Neuronal stem cell (in vitro differentiated cells): ENCODE data around the gene LGR6.

Experiments
- DNase-seq: peaks from one replicate; pipeline ENCODE4 v3.0.0-alpha.2; 2013; ENCODE audit warnings: low spot score
- H2AFZ ChIP-seq: one replicate; pipeline ENCODE4 v1.6.1; 2013; ENCODE audit warnings: mild to moderate bottlenecking, low read length, inconsistent platforms
- H2AK5ac ChIP-seq: 2 replicates; pipeline ENCODE4 v1.6.1; 2013; ENCODE audit warnings: low read depth, mild to moderate bottlenecking, inconsistent platforms, low read length, moderate library complexity, mixed read lengths
- H2BK120ac ChIP-seq: 2 replicates; pipeline ENCODE4 v1.6.1; 2013; ENCODE audit warnings: low read depth, mild to moderate bottlenecking, inconsistent platforms, low read length, moderate library complexity, mixed read lengths
- H2BK12ac ChIP-seq: one replicate; pipeline ENCODE4 v1.6.1; 2013; ENCODE audit warnings: low read length, inconsistent platforms
- H2BK15ac ChIP-seq: 2 replicates; pipeline ENCODE4 v1.6.1; 2013; ENCODE audit warnings: mild to moderate bottlenecking, low read length, inconsistent platforms, mixed read lengths
- H2BK5ac ChIP-seq: one replicate; pipeline ENCODE4 v1.6.1; 2013; ENCODE audit warnings: inconsistent platforms, mild to moderate bottlenecking, low read length, moderate library complexity
- H3K14ac ChIP-seq: one replicate; pipeline ENCODE4 v1.6.1; 2013; ENCODE audit warnings: low read length, inconsistent platforms
- H3K18ac ChIP-seq: 2 replicates; pipeline ENCODE4 v1.6.1; 2013; ENCODE audit warnings: low read length, inconsistent platforms
- H3K23ac ChIP-seq: 2 replicates; pipeline ENCODE4 v1.6.1; 2013; ENCODE audit warnings: low read depth, mild to moderate bottlenecking, mixed read lengths, low read length, inconsistent platforms; ENCODE audit not compliant: poor library complexity
- H3K27ac ChIP-seq: replicated peaks from 3 replicates; pipeline ENCODE4 v1.5.1; 2013; ENCODE audit warnings: low read length, inconsistent platforms
- H3K27me3 ChIP-seq, 3 experiments: 2 replicates each; pipeline ENCODE4 v1.6.1; 2013; ENCODE audit warnings: low read length in 3 of 3, mild to moderate bottlenecking in 2 of 3, inconsistent platforms in 1 of 3, low read depth in 1 of 3, mixed read lengths in 1 of 3, moderate library complexity in 1 of 3; ENCODE audit not compliant: control insufficient read depth in 3 of 3, insufficient read depth in 3 of 3
- H3K36me3 ChIP-seq, 2 donors: replicated peaks in 1 of 2; 2 replicates each; pipeline ENCODE4 v1.6.1; 2013; ENCODE audit warnings: low read length in 2 of 2; ENCODE audit not compliant: control insufficient read depth in 2 of 2, insufficient read depth in 2 of 2
- H3K4ac ChIP-seq: 2 replicates; pipeline ENCODE4 v1.6.1; 2013; ENCODE audit warnings: inconsistent platforms, mild to moderate bottlenecking, low read length, moderate library complexity
- H3K4me1 ChIP-seq, 2 donors: 1 replicate in 1 of 2; 2 replicates in 1 of 2; pipeline ENCODE4 v1.6.1; 2013; ENCODE audit warnings: low read length in 2 of 2, low read depth in 1 of 2; ENCODE audit not compliant: control insufficient read depth in 2 of 2, insufficient read depth in 1 of 2
- H3K4me2 ChIP-seq: one replicate; pipeline ENCODE4 v1.6.1; 2013; ENCODE audit warnings: mild to moderate bottlenecking, low read length, inconsistent platforms; ENCODE audit not compliant: insufficient read depth, poor library complexity, severe bottlenecking
- H3K4me3 ChIP-seq, 2 donors: 2 replicates each; pipeline ENCODE4 v1.5.1; 2013; ENCODE audit warnings: low read length in 2 of 2, mild to moderate bottlenecking in 2 of 2, inconsistent platforms in 1 of 2, moderate library complexity in 1 of 2
- H3K79me1 ChIP-seq: one replicate; pipeline ENCODE4 v1.6.1; 2013; ENCODE audit warnings: low read depth, mild to moderate bottlenecking, inconsistent platforms, low read length, moderate library complexity
- H3K9ac ChIP-seq: one replicate; pipeline ENCODE4 v1.6.1; 2013; ENCODE audit warnings: mild to moderate bottlenecking, low read depth, low read length, inconsistent platforms; ENCODE audit not compliant: poor library complexity
- H3K9me3 ChIP-seq, 2 donors: replicated peaks in 1 of 2; 2 replicates each; pipeline versions ENCODE3 to v1.6.1; 2013; ENCODE audit warnings: low read length in 2 of 2, mild to moderate bottlenecking in 2 of 2, inconsistent platforms in 1 of 2, low read depth in 1 of 2, mixed read lengths in 1 of 2, moderate library complexity in 1 of 2; ENCODE audit not compliant: control insufficient read depth in 2 of 2, insufficient read depth in 1 of 2
- H4K8ac ChIP-seq: one replicate; pipeline ENCODE4 v1.6.1; 2013; ENCODE audit warnings: low read depth, mild to moderate bottlenecking, inconsistent platforms, low read length, moderate library complexity
- H4K91ac ChIP-seq: one replicate; pipeline ENCODE4 v1.6.1; 2013; ENCODE audit warnings: low read length, low read depth, mild to moderate bottlenecking, inconsistent platforms; ENCODE audit not compliant: poor library complexity
- WGBS, 2 donors: extraction: QIAGEN DNeasy Blood & Tissue Kit; methylation state at CpG; one replicate each; pipeline ENCODE4 v1.1.7; 2013; ENCODE audit warnings: missing lambda C conversion rate in 2 of 2, mixed read lengths in 1 of 2; ENCODE audit not compliant: insufficient read length in 2 of 2, insufficient replicate concordance in 1 of 2; ENCODE audit errors: extremely low coverage in 2 of 2; 5-methylcytosine and 5-hydroxymethylcytosine counted together

LGR6 gene

DNA sequence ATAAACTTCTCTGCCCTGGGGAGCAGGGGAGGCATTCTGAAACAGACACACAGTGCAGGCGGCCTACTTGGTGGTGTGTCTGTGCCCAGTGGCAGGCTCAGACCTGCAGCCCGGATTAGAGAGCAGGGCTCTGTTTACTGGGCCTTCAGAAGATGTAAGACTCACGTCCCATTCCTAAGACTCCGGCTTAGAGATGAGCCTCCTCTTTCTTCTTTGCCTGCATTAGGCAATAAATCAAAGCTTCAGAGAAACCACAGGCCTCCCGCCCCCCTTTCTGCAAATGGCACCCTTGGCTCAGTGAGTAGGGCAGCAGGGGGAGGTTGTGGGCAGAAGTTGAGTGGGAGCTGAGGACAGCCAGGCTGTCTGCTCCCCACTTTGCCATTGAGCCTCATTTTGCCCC is 35.8 kb downstream of the LGR6 start:
- no peak overlapping the region for H2AK5ac ChIP-seq
- H3K18ac ChIP-seq = no peak overlapping the region
- no peak overlapping the region for H4K91ac ChIP-seq
- no peak overlapping the region for H3K4me3 ChIP-seq
- no peak overlapping the region for H3K4me2 ChIP-seq
- no peak overlapping the region for H2BK5ac ChIP-seq
- DNase-seq = no peak
- no peak overlapping the region for H3K27ac ChIP-seq
- no peak overlapping the region for H3K9ac ChIP-seq
- H3K4ac ChIP-seq = no peak overlapping the region
- no peaks in the 10 kb centered on the region for H3K79me1 ChIP-seq
- no peak overlapping the region for H3K14ac ChIP-seq
- peaks cover 0 to 65% (median 0%) of the 10 kb centered on the region in 3 experiments for H3K27me3 ChIP-seq
- H4K8ac ChIP-seq = no peak overlapping the region
- no CpG with 5 or more reads among the region's 5 CpGs for WGBS, 2 donors
- H2BK12ac ChIP-seq = no peak overlapping the region
- no peaks in the 10 kb centered on the region for H3K9me3 ChIP-seq
- H2AFZ ChIP-seq = no peak overlapping the region
- H2BK15ac ChIP-seq = no peak overlapping the region
- H3K23ac ChIP-seq = no peak overlapping the region
- H2BK120ac ChIP-seq = no peak overlapping the region
- no peaks in the 10 kb centered on the region for H3K36me3 ChIP-seq
- H3K4me1 ChIP-seq = no peaks in the 10 kb centered on the region

DNA sequence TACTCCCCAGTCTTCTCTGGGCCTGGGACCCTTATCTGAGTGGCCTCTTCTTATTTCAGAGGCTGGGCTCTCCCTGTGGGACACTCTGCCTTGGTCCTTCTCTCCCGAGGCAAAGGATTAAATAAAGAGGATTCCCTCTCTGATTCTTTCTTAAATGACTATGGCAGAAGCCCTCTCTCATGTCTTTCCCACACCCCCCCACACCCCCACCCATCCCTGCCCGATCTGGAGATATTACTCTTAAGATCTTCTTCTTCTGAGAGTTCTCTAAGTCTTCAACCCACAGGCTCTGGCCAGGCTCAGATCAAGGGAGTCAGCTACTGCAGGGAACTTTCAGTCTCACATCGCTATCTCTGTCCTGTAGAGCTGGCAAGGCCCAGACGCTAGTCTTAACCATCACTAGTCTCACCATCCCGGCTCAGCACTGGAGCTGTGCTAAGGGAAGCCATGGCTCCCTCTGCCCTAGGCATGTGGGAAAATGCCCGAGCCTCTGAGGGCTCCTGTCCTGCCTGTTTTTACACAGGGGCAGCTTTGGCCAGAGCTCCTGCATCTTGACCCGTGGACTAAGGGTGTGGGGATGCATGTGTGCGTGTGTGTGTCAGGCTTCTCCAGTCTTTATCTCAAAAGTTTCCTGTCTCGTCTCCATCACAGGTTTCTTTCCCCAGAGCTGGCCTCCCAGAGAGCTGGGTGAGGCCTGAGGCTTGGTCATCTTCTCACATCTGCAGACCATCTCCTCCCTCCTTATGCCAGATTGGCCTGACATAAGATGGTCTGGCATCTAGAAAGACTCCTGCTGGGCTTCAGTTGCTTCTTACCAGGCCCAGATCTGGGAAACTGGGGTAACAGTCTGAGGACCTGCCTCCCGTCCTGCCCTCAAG is 36.7 kb downstream of the LGR6 start:
- Histone ChIP-seq H2BK120ac (no peak overlapping the region), H3K4me1 (no peaks in the 10 kb centered on the region), H3K79me1 (no peaks in the 10 kb centered on the region), H3K27ac (no peak overlapping the region), H3K23ac (no peak overlapping the region), H3K36me3 (no peaks in the 10 kb centered on the region), H2BK12ac (no peak overlapping the region), H3K4me3 (no peak overlapping the region), H4K91ac (no peak overlapping the region), H2AFZ (no peak overlapping the region), H3K18ac (no peak overlapping the region), H3K4ac (no peak overlapping the region), H3K9ac (no peak overlapping the region), H2BK15ac (no peak overlapping the region), H3K27me3 (peaks cover 0 to 66% (median 0%) of the 10 kb centered on the region in 3 experiments), H4K8ac (no peak overlapping the region), H3K4me2 (no peak overlapping the region), H3K9me3 (no peaks in the 10 kb centered on the region), H2BK5ac (no peak overlapping the region), H2AK5ac (no peak overlapping the region), H3K14ac (no peak overlapping the region)
- no CpG with 5 or more reads among the region's 10 CpGs for WGBS, 2 donors
- no peak for DNase-seq

DNA sequence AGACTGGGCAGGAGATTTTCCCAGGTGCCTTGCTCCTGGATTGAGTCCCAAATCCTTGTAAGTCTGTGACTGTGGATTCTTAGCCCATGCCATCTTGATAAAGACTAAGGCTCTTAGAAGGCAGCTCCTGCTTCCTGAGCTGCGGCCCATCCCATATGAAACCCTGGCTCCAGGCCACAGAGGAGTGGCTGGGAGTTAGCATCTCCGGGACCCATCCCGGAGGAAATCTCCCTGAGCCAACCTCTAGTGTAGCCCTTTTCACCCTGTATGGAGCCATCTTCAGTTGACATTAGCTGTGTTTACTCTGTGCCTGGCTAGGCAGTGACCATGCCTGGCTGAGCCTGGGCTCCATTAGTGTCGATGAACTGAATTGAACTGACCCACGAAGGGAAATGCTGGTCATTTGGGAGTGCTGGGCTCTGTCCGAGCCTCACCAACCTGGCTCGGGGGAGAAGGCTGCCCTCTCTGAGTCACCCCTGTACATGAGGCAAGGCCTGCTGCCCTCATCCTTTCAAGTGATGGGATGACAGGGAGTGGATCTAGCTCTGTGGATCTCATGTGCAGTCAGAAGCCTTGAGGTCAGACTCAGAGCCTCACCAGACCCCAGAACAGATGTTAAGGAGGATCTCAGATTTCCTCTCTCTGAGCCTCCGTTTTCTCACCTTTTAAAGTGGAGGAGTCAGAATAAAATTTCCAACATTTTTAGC is 37.5 kb downstream of the LGR6 start:
- Histone ChIP-seq H3K18ac (no peak overlapping the region), H3K23ac (no peak overlapping the region), H3K9ac (no peak overlapping the region), H2BK15ac (no peak overlapping the region), H3K27ac (no peak overlapping the region), H3K4me3 (no peak overlapping the region), H2AFZ (no peak overlapping the region), H3K79me1 (no peaks in the 10 kb centered on the region), H2BK120ac (no peak overlapping the region), H2BK5ac (no peak overlapping the region), H3K9me3 (no peaks in the 10 kb centered on the region), H4K8ac (no peak overlapping the region), H4K91ac (no peak overlapping the region), H3K36me3 (no peaks in the 10 kb centered on the region), H2BK12ac (no peak overlapping the region), H3K14ac (no peak overlapping the region), H3K27me3 (peaks cover 0 to 63% (median 0%) of the 10 kb centered on the region in 3 experiments), H2AK5ac (no peak overlapping the region), H3K4me1 (peaks cover 0 to 6% of the 10 kb centered on the region in 2 donors), H3K4me2 (no peak overlapping the region), H3K4ac (no peak overlapping the region)
- no CpG with 5 or more reads among the region's 8 CpGs for WGBS, 2 donors
- DNase-seq = no peak

DNA sequence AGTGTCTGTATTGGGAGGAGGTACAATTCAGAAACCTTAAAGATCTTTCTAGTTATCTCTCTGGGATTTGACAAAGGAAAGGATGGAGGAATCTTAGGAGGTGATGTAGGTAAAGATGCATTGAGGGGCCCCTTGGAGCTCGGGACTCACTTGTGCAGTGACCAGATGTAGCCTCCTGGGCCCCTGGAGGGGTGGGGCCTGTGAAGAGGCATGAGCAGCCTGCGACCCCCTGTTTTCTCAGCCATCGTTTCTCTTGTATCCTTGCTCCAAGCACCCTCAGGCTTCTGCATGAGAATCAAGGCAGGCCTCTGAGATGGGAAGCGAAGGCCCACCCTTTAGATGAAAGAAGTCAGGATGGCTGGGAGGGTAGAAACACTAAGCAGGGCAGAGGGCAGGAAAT is 39.6 kb downstream of the LGR6 start:
- no peak overlapping the region for H3K4ac ChIP-seq
- H3K36me3 ChIP-seq = no peaks in the 10 kb centered on the region
- peaks cover 3 to 17% of the 10 kb centered on the region in 2 donors for H3K4me1 ChIP-seq
- H3K27me3 ChIP-seq = peaks cover 0 to 50% (median 0%) of the 10 kb centered on the region in 3 experiments
- H3K27ac ChIP-seq = no peak overlapping the region
- H2AFZ ChIP-seq = no peak overlapping the region
- H3K4me3 ChIP-seq = no peak overlapping the region
- no peak overlapping the region for H2BK5ac ChIP-seq
- no peak overlapping the region for H4K8ac ChIP-seq
- H3K23ac ChIP-seq = no peak overlapping the region
- no peak overlapping the region for H2AK5ac ChIP-seq
- no peak overlapping the region for H3K14ac ChIP-seq
- H3K9ac ChIP-seq = no peak overlapping the region
- no peak overlapping the region for H3K4me2 ChIP-seq
- H4K91ac ChIP-seq = no peak overlapping the region
- H3K18ac ChIP-seq = peak overlapping the region; percentile 16
- no peaks in the 10 kb centered on the region for H3K9me3 ChIP-seq
- H2BK12ac ChIP-seq = no peak overlapping the region
- DNase-seq = no peak
- H3K79me1 ChIP-seq = no peaks in the 10 kb centered on the region
- no CpG with 5 or more reads among the region's 4 CpGs for WGBS, 2 donors
- no peak overlapping the region for H2BK120ac ChIP-seq
- H2BK15ac ChIP-seq = no peak overlapping the region
